Esophagus squamous epithelium (tissue), 4 donors: ENCODE results near the gene CAVIN1.

Source experiments
- POLR2A ChIP-seq, 4 donors: fragments of 450-650 bp; IDR thresholded peaks; one replicate each; pipeline ENCODE4 v1.6.1; 2017; ENCODE audit warnings: antibody characterized with exemption in 4 of 4, mild to moderate bottlenecking in 4 of 4, moderate library complexity in 3 of 4
- TF ChIP-seq, protein P1 (sequence below), 6 experiments: fragments of 450-650 bp in 4 of 6; fragments of 200-600 bp in 2 of 6; sonication (generic) in 2 of 6; IDR thresholded peaks; one replicate each; pipeline ENCODE4 v1.5.1; 2016 to 2019; ENCODE audit warnings: antibody characterized with exemption in 6 of 6, mild to moderate bottlenecking in 4 of 6, moderate library complexity in 4 of 6

DNA sequence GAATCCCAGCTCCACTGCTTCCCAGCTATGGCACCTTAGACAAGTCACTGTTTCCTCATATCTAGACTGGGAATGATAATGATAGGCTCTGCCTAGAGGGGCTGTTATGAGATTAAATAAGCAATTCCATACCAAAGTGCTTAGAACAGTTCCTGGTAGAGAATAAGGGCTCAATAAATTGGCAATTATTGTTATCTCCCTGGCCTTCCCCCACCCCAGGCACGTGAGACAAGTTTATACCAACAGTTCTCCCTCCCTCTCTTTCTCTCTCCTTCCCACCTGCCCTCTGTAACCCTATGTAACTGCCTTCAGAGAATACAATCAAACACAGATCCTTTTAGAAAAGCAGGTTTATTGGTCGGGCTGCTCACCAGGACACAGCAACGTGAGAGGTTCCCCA is 20.9 kb downstream of the CAVIN1 start:
- TF ChIP-seq, protein P1, sequence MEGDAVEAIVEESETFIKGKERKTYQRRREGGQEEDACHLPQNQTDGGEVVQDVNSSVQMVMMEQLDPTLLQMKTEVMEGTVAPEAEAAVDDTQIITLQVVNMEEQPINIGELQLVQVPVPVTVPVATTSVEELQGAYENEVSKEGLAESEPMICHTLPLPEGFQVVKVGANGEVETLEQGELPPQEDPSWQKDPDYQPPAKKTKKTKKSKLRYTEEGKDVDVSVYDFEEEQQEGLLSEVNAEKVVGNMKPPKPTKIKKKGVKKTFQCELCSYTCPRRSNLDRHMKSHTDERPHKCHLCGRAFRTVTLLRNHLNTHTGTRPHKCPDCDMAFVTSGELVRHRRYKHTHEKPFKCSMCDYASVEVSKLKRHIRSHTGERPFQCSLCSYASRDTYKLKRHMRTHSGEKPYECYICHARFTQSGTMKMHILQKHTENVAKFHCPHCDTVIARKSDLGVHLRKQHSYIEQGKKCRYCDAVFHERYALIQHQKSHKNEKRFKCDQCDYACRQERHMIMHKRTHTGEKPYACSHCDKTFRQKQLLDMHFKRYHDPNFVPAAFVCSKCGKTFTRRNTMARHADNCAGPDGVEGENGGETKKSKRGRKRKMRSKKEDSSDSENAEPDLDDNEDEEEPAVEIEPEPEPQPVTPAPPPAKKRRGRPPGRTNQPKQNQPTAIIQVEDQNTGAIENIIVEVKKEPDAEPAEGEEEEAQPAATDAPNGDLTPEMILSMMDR (IDR thresholded peaks at IDR 0.05), result no peak
- TF ChIP-seq POLR2A (IDR thresholded peaks at IDR 0.05), result no peak
